Lower lobe of right lung (tissue), 2 donors: Measurements from ENCODE around the gene PTPN11. TPM values are rescaled to one million over a fixed set of nuclear protein-coding genes. Genes with fewer than 3 reads are reported as not detected.
"Not testable (repeated sequence)": the region's sequence is repeated elsewhere in the genome, so short reads cannot be mapped to it uniquely, and the experiment has no call there.

Experiments used
- ATAC-seq, 2 donors: fragments of 200-7000 bp; cut with Tn5 transposase; one replicate each; pipeline ENCODE4 v1.9.1; 2020 to 2022; ENCODE audit warnings: mild to moderate bottlenecking in 2 of 2, moderate library complexity in 2 of 2
- DNase-seq: peaks from one replicate; pipeline ENCODE4 v3.0.0-alpha.2; 2020
- H3K27ac ChIP-seq: fragments of 200-600 bp; one replicate; pipeline ENCODE4 v1.8.0; 2022
- H3K27me3 ChIP-seq: fragments of 200-600 bp; one replicate; pipeline ENCODE4 v1.8.0; 2022; ENCODE audit warnings: low read depth
- H3K36me3 ChIP-seq: fragments of 200-600 bp; one replicate; pipeline ENCODE4 v1.8.0; 2022; ENCODE audit warnings: mild to moderate bottlenecking
- H3K4me1 ChIP-seq: fragments of 200-600 bp; one replicate; pipeline ENCODE4 v1.8.0; 2022
- H3K4me3 ChIP-seq: fragments of 200-600 bp; one replicate; pipeline ENCODE4 v1.8.0; 2022; ENCODE audit warnings: mild to moderate bottlenecking
- H3K9me3 ChIP-seq: fragments of 200-600 bp; one replicate; pipeline ENCODE4 v1.8.0; 2022
- CTCF ChIP-seq: fragments of 200-600 bp; IDR thresholded peaks from one replicate; pipeline ENCODE4 v1.8.0; 2022; ENCODE audit warnings: antibody characterized with exemption, mild to moderate bottlenecking
- intact Hi-C: fragments of 100-400 bp; cut with DNase I; formaldehyde crosslinking; loops from one replicate; pipeline ENCODE4 v1.11.0; 2022
- total RNA-seq: library from RNA; stranded (reverse); fragmentation: NEBNext Ultra II Directional; extraction: Animal tissue kit (Norgen Biotek cat#: 25700); gene quantifications from one replicate; pipeline ENCODE4 v1.2.1, GENCODE V29; 2021
- donor health status: DM: no; HTN: yes; CAD: no; lungs with severe emphysema.

PTPN11 gene
- total RNA-seq, 1 donor from 2014 or later: 87.5 TPM

- no peak for DNase-seq
- ATAC-seq: no peak
- no peaks in the 10 kb centered on the region for H3K27me3 ChIP-seq
- peaks cover 8% of the 10 kb centered on the region for H3K4me1 ChIP-seq
- H3K27ac ChIP-seq: no peak overlapping the region
- no peak for TF ChIP-seq CTCF
- no peak overlapping the region for H3K4me3 ChIP-seq
- no peaks in the 10 kb centered on the region for H3K9me3 ChIP-seq
- intact Hi-C loops: no loop called here
- H3K36me3 ChIP-seq: no peaks in the 10 kb centered on the region
Measured at GRCh38 chr12:112413855-112414625, 4.7 kb upstream of the PTPN11 start.

- peaks cover 19% of the 10 kb centered on the region for H3K4me1 ChIP-seq
- H3K27me3 ChIP-seq, H3K9me3 ChIP-seq, DNase-seq, H3K36me3 ChIP-seq, H3K4me3 ChIP-seq, H3K27ac ChIP-seq, intact Hi-C loops, ATAC-seq: not testable (repeated sequence)
Measured at GRCh38 chr12:112415457-112415856, 3.3 kb upstream of the PTPN11 start.

GRCh38 chr12:112418273-112418607 is 507 bp upstream of the PTPN11 start:
- intact Hi-C loops: no loop called here
- Histone ChIP-seq H3K9me3 (no peaks in the 10 kb centered on the region), H3K27me3 (no peaks in the 10 kb centered on the region), H3K4me1 (peaks cover 33% of the 10 kb centered on the region), H3K36me3 (no peaks in the 10 kb centered on the region), H3K4me3 (peak overlapping the region; percentile 94), H3K27ac (peak overlapping the region; percentile 99)
- DNase-seq (no peak), ATAC-seq (peak in 1 of 2 donors; percentile 0)
- TF ChIP-seq CTCF: no peak

GRCh38 chr12:112419297-112420133 is 768 bp downstream of the PTPN11 start:
- Histone ChIP-seq H3K27ac (peak overlapping the region; percentile 99), H3K4me3 (peak overlapping the region; percentile 94), H3K4me1 (peaks cover 33% of the 10 kb centered on the region), H3K36me3 (no peaks in the 10 kb centered on the region), H3K27me3 (no peaks in the 10 kb centered on the region), H3K9me3 (no peaks in the 10 kb centered on the region)
- ATAC-seq (peak; percentile 85 to 88), DNase-seq (peak; percentile 76)
- no peak for TF ChIP-seq CTCF
- intact Hi-C loops: no loop called here

- intact Hi-C loops: no loop called here
- Histone ChIP-seq H3K4me3 (no peak overlapping the region), H3K9me3 (no peaks in the 10 kb centered on the region), H3K27ac (no peak overlapping the region), H3K4me1 (peaks cover 33% of the 10 kb centered on the region), H3K27me3 (no peaks in the 10 kb centered on the region), H3K36me3 (no peaks in the 10 kb centered on the region)
- TF ChIP-seq CTCF: no peak
- no peak for DNase-seq
- ATAC-seq: no peak
Measured at GRCh38 chr12:112420740-112421139, 2.0 kb downstream of the PTPN11 start.

GRCh38 chr12:112421363-112421762 is 2.6 kb downstream of the PTPN11 start:
- Histone ChIP-seq H3K27me3 (no peaks in the 10 kb centered on the region), H3K4me3 (no peak overlapping the region), H3K36me3 (no peaks in the 10 kb centered on the region), H3K9me3 (no peaks in the 10 kb centered on the region), H3K27ac (no peak overlapping the region), H3K4me1 (peaks cover 33% of the 10 kb centered on the region)
- DNase-seq: no peak
- intact Hi-C loops: no loop called here
- ATAC-seq: no peak
- no peak for TF ChIP-seq CTCF
